ENCODE data around the gene TBC1D8.

Gene TBC1D8

GRCh38 chr2:100993294-100993693 is 157.9 kb downstream of the TBC1D8 start:
- no peak for DNase-seq

- no peak for DNase-seq
These were observed 158.9 kb downstream of the TBC1D8 start for GRCh38 chr2:100992262-100992661.

- no peak for DNase-seq
These were observed 159.8 kb downstream of the TBC1D8 start for GRCh38 chr2:100991404-100991773.

- DNase-seq = no peak
These were observed 160.4 kb downstream of the TBC1D8 start for GRCh38 chr2:100990650-100991403.

- DNase-seq = no peak
These were observed 161.0 kb downstream of the TBC1D8 start for GRCh38 chr2:100990166-100990565.

GRCh38 chr2:100989666-100990065 is 161.5 kb downstream of the TBC1D8 start:
- DNase-seq = no peak

GRCh38 chr2:100988630-100989417 is 162.4 kb downstream of the TBC1D8 start:
- no peak for DNase-seq

- DNase-seq = no peak
These were observed 163.2 kb downstream of the TBC1D8 start for GRCh38 chr2:100987974-100988373.

- no peak for DNase-seq
These were observed 163.6 kb downstream of the TBC1D8 start for GRCh38 chr2:100987536-100987935.

GRCh38 chr2:100986157-100986556 is 165.0 kb downstream of the TBC1D8 start:
- no peak for DNase-seq

- DNase-seq = peak; percentile 69
These were observed 166.3 kb downstream of the TBC1D8 start for GRCh38 chr2:100984892-100985307.

- DNase-seq = no peak
These were observed 167.4 kb downstream of the TBC1D8 start for GRCh38 chr2:100983684-100984310.

GRCh38 chr2:100983201-100983600 is 168.0 kb downstream of the TBC1D8 start:
- no peak for DNase-seq

GRCh38 chr2:100982431-100982861 is 168.7 kb downstream of the TBC1D8 start:
- DNase-seq = no peak

- DNase-seq = no peak
These were observed 170.2 kb downstream of the TBC1D8 start for GRCh38 chr2:100981011-100981410.

GRCh38 chr2:100980046-100980445 is 171.1 kb downstream of the TBC1D8 start:
- no peak for DNase-seq

- DNase-seq = no peak
These were observed 172.5 kb downstream of the TBC1D8 start for GRCh38 chr2:100978582-100979191.

GRCh38 chr2:100977511-100977910 is 173.7 kb downstream of the TBC1D8 start:
- no peak for DNase-seq

- DNase-seq = no peak
These were observed 174.4 kb downstream of the TBC1D8 start for GRCh38 chr2:100976645-100977391.

GRCh38 chr2:100976061-100976460 is 175.1 kb downstream of the TBC1D8 start:
- no peak for DNase-seq

- no peak for DNase-seq
These were observed 175.7 kb downstream of the TBC1D8 start for GRCh38 chr2:100975521-100975785.

- DNase-seq = no peak
These were observed 176.3 kb downstream of the TBC1D8 start for GRCh38 chr2:100974712-100975520.
